Measurements from ENCODE around the gene MOG. TPM values are rescaled to one million over a fixed set of nuclear protein-coding genes. Genes with fewer than 3 reads are reported as not detected.

MOG gene
- total and polyA plus RNA-seq, 5 donors = 1.5 to 4.8 (median 2.4) TPM

GRCh38 chr6:29678114-29678513 lies 21.2 kb downstream of the MOG start:
- H3K27me3 ChIP-seq (ENCODE audit: control insufficient read depth, insufficient read depth) = no peaks in the 10 kb centered on the region
- H3K27ac ChIP-seq (ENCODE audit: low read length) = no peak overlapping the region
- H3K4me3 ChIP-seq (ENCODE audit: low read length) = no peak overlapping the region
- ATAC-seq = no peak
- WGBS = 89% methylated on average over 5 of the region's 5 CpGs
- no peaks in the 10 kb centered on the region for H3K9me3 ChIP-seq (ENCODE audit: control insufficient read depth, low read length)
- DNase-seq = no peak
- intact Hi-C loops (cut with DNase I) = no loop called here
- no peaks in the 10 kb centered on the region for H3K4me1 ChIP-seq (ENCODE audit: control insufficient read depth, insufficient read depth, low read length)

DNA sequence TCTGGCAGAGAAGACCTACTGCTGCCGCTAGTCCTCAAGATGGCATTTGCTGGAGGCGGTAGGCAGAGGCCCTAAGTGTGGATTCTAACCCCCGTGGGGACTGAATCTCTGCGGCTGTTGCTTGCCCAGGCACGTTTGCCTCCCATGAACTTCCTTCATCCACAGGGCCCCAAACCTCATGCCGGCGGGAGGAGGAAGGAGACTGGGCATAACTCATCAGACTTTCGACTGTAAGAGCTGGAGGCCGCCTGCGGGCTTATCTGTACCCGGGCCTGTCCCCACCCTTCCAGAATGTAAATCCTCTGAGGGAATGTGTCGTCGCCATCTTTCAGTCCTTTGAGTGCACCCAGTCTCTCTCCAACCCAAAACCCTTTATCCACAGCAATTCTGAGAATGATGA lies 23.1 kb downstream of the MOG start:
- ATAC-seq (no peak), DNase-seq (no peak)
- H3K27ac ChIP-seq (ENCODE audit: low read length) = no peak overlapping the region
- 69% methylated on average over 13 of the region's 13 CpGs for WGBS
- H3K9me3 ChIP-seq (ENCODE audit: control insufficient read depth, low read length) = no peaks in the 10 kb centered on the region
- intact Hi-C loops (cut with DNase I) = no loop called here
- H3K27me3 ChIP-seq (ENCODE audit: control insufficient read depth, insufficient read depth) = no peaks in the 10 kb centered on the region
- no peak overlapping the region for H3K4me3 ChIP-seq (ENCODE audit: low read length)
- H3K4me1 ChIP-seq (ENCODE audit: control insufficient read depth, insufficient read depth, low read length) = no peaks in the 10 kb centered on the region

GRCh38 chr6:29680416-29680815 lies 23.5 kb downstream of the MOG start:
- Histone ChIP-seq H3K27ac (ENCODE audit: low read length) (no peak overlapping the region), H3K4me1 (ENCODE audit: control insufficient read depth, insufficient read depth, low read length) (no peaks in the 10 kb centered on the region), H3K4me3 (ENCODE audit: low read length) (no peak overlapping the region), H3K9me3 (ENCODE audit: control insufficient read depth, low read length) (no peaks in the 10 kb centered on the region), H3K27me3 (ENCODE audit: control insufficient read depth, insufficient read depth) (no peaks in the 10 kb centered on the region)
- ATAC-seq (no peak), DNase-seq (no peak)
- intact Hi-C loops (cut with DNase I) = no loop called here
- 90% methylated on average over 24 of the region's 24 CpGs for WGBS

DNA sequence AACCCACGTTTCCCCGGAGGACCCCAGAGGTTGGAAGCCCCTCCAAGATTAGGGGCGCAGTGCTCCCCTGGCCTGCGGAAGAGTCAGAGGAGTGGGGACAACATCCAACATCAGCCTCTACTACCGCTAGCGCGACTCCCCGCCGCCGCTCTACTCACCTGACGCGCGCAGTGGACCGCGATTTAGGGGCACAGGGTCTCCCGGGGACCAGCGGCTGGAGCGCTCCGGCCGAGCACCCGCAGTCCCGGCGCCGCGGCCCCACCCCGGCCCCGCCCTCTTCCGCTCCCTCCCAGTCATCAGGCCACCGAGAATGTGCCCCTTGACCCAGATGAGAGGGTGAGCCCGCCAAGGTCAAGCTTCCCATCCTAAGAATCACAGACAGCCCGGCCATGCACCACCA lies 24.0 kb downstream of the MOG start, which contains the start of gene ZFP57:
ZFP57 (minus strand) TSS at position 249 of the 400 bp plus-strand sequence. CDS start 4,149 bp downstream, outside the sequence.
- intact Hi-C loops (cut with DNase I) = no loop called here
- ATAC-seq = no peak
- Histone ChIP-seq H3K4me1 (ENCODE audit: control insufficient read depth, insufficient read depth, low read length) (no peaks in the 10 kb centered on the region), H3K4me3 (ENCODE audit: low read length) (no peak within 1 kb of the TSS), H3K9me3 (ENCODE audit: control insufficient read depth, low read length) (no peaks in the 10 kb centered on the region), H3K27me3 (ENCODE audit: control insufficient read depth, insufficient read depth) (no peaks in the 10 kb centered on the region), H3K27ac (ENCODE audit: low read length) (no peak within 1 kb of the TSS)
- WGBS = 84% methylated on average over 31 of the region's 31 CpGs
- no peak for DNase-seq

GRCh38 chr6:29681811-29682210 lies 24.9 kb downstream of the MOG start:
- Histone ChIP-seq H3K27me3 (ENCODE audit: control insufficient read depth, insufficient read depth) (no peaks in the 10 kb centered on the region), H3K27ac (ENCODE audit: low read length) (no peak overlapping the region), H3K9me3 (ENCODE audit: control insufficient read depth, low read length) (no peaks in the 10 kb centered on the region), H3K4me3 (ENCODE audit: low read length) (no peak overlapping the region), H3K4me1 (ENCODE audit: control insufficient read depth, insufficient read depth, low read length) (no peaks in the 10 kb centered on the region)
- ATAC-seq (no peak), DNase-seq (no peak)
- 88% methylated on average over 8 of the region's 8 CpGs for WGBS
- intact Hi-C loops (cut with DNase I) = no loop called here

- WGBS = 53% methylated on average over 15 of the region's 15 CpGs
- H3K4me3 ChIP-seq (ENCODE audit: low read length) = no peak overlapping the region
- no peak overlapping the region for H3K27ac ChIP-seq (ENCODE audit: low read length)
- H3K27me3 ChIP-seq (ENCODE audit: control insufficient read depth, insufficient read depth) = no peaks in the 10 kb centered on the region
- no peaks in the 10 kb centered on the region for H3K9me3 ChIP-seq (ENCODE audit: control insufficient read depth, low read length)
- ATAC-seq = peak; percentile 49 to 61
- H3K4me1 ChIP-seq (ENCODE audit: control insufficient read depth, insufficient read depth, low read length) = no peaks in the 10 kb centered on the region
- DNase-seq = peak; percentile 24 to 75 (median 75)
- intact Hi-C loops (cut with DNase I) = loop anchor here in 1 of 4 donors (5.0 kb wide), 1 partner anchor 34 kb away; no protein-coding TSS in a partner anchor
Observed at GRCh38 chr6:29685718-29686326, 28.9 kb downstream of the MOG start.

GRCh38 chr6:29694637-29695036 lies 37.7 kb downstream of the MOG start:
- no peaks in the 10 kb centered on the region for H3K9me3 ChIP-seq (ENCODE audit: control insufficient read depth, low read length)
- H3K4me3 ChIP-seq (ENCODE audit: low read length) = no peak overlapping the region
- H3K27me3 ChIP-seq (ENCODE audit: control insufficient read depth, insufficient read depth) = no peaks in the 10 kb centered on the region
- intact Hi-C loops (cut with DNase I) = no loop called here
- no peaks in the 10 kb centered on the region for H3K4me1 ChIP-seq (ENCODE audit: control insufficient read depth, insufficient read depth, low read length)
- 64% methylated on average over 3 of the region's 3 CpGs for WGBS
- ATAC-seq = no peak
- H3K27ac ChIP-seq (ENCODE audit: low read length) = no peak overlapping the region
- DNase-seq = no peak

- Histone ChIP-seq H3K4me3 (ENCODE audit: low read length) (no peak overlapping the region), H3K4me1 (ENCODE audit: control insufficient read depth, insufficient read depth, low read length) (no peaks in the 10 kb centered on the region), H3K27ac (ENCODE audit: low read length) (no peak overlapping the region), H3K9me3 (ENCODE audit: control insufficient read depth, low read length) (no peaks in the 10 kb centered on the region), H3K27me3 (ENCODE audit: control insufficient read depth, insufficient read depth) (no peaks in the 10 kb centered on the region)
- ATAC-seq = peak in 1 of 2 donors; percentile 50
- intact Hi-C loops (cut with DNase I) = loop anchor here in 1 of 4 donors (2.0 kb wide), 1 partner anchor 48 kb away; no protein-coding TSS in a partner anchor
- DNase-seq = no peak
- 59% methylated on average over 10 of the region's 10 CpGs for WGBS
Observed at GRCh38 chr6:29696147-29697125, 39.5 kb downstream of the MOG start.

DNA sequence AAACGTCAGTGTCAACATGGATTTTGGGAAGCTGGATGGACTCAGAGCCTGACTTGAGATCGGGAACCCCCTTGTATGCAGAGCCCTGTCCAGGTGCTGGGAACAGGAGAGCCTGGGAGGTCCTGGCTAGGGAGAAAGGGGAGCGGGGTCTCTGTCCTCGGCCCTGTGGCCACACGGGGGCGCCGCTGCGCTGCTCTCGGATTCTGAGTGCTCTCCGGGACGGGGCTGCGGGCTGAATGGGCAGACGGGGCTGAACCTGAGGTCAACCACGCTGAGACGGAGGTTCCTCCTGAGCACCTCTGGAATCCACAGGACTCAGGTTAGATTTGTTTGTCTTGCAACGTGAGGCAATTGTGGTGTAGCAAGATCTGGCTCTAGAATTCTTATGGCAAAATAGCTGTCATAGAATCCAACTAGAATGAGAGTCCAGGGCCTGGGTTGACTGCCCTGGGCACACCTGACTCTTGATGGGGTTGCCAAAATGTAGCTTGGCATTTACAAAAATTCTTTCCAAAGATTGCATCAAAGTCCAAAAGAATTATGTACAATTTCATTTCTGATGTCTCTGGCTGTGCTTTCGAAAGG lies 45.7 kb downstream of the MOG start:
- H3K27ac ChIP-seq (ENCODE audit: low read length) = no peak overlapping the region
- 26% methylated on average over 17 of the region's 17 CpGs for WGBS
- no peaks in the 10 kb centered on the region for H3K9me3 ChIP-seq (ENCODE audit: control insufficient read depth, low read length)
- intact Hi-C loops (cut with DNase I) = no loop called here
- no peaks in the 10 kb centered on the region for H3K4me1 ChIP-seq (ENCODE audit: control insufficient read depth, insufficient read depth, low read length)
- no peak overlapping the region for H3K4me3 ChIP-seq (ENCODE audit: low read length)
- ATAC-seq = peak; percentile 63 to 76
- H3K27me3 ChIP-seq (ENCODE audit: control insufficient read depth, insufficient read depth) = no peaks in the 10 kb centered on the region
- peak; percentile 36 to 91 (median 84) for DNase-seq

DNA sequence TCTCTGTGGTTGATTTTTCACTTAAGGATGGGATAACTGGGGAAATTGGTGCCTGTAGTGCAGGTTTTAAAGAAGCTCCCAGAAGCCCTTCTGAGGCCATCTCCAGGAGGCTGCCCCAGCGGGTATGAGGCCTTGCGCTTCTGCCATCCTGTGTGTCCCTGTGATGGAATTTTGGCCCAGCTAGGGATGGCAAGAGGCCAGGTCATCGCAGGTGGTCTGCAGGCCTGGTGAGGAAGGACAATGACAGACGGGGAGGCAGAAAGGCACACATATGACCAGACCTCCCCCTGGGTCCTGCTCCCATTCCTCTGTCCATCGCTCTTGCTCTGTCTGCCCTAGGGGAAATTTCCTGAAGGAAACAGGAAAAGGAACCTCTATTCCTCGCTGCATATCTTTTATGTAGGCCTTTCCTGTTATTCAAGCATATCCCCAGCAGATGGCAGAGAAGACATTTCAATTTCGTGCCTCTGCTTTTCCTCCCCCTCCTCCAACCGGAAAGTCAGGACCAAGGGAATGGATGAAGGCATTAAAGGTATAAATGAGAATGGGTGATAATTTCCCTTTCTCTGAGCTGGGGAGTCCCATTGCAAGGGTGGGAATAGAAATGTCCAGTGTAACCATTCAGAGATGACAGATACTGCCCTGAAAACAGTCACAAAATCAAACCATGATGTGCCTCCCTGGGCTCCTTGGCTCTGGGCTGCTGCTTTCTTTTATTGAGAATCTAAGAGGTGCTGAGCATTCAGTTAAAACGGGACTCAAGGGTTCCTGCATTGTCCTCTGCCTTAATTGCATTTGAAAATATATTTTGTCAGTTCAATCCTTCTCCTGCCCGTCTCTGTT lies 48.7 kb downstream of the MOG start:
- H3K4me1 ChIP-seq (ENCODE audit: control insufficient read depth, insufficient read depth, low read length) = no peaks in the 10 kb centered on the region
- no peaks in the 10 kb centered on the region for H3K9me3 ChIP-seq (ENCODE audit: control insufficient read depth, low read length)
- DNase-seq (peak in 1 of 3 donors; percentile 57), ATAC-seq (peak; percentile 51 to 57)
- no peak overlapping the region for H3K27ac ChIP-seq (ENCODE audit: low read length)
- H3K27me3 ChIP-seq (ENCODE audit: control insufficient read depth, insufficient read depth) = no peaks in the 10 kb centered on the region
- WGBS = 32% methylated on average over 10 of the region's 10 CpGs
- no peak overlapping the region for H3K4me3 ChIP-seq (ENCODE audit: low read length)
- intact Hi-C loops (cut with DNase I) = loop anchor here (2.0 to 5.0 kb wide), 4 partner anchors 47 to 129 kb away; no protein-coding TSS in a partner anchor
